HG03558 (cell line): ENCODE results near the gene SV2C.
"Not testable (repeated sequence)": the region's sequence is repeated elsewhere in the genome, so short reads cannot be mapped to it uniquely, and the experiment has no call there.

Source experiments
- ATAC-seq: cut with Tn5 transposase; IDR thresholded peaks from one replicate; pipeline ENCODE4 v1.9.1; 2021; ENCODE audit warnings: moderate number of reproducible peaks; ENCODE audit not compliant: unreplicated experiment; ENCODE audit errors: extremely low read depth

The SV2C gene

GRCh38 chr5:76289692-76290091, 206.5 kb downstream of the SV2C start:
- no peak for ATAC-seq

GRCh38 chr5:76290321-76290757, 207.2 kb downstream of the SV2C start:
- no peak for ATAC-seq

- no peak for ATAC-seq
Observed at GRCh38 chr5:76291305-76292077, 208.3 kb downstream of the SV2C start.

- peak; percentile 53 for ATAC-seq
Observed at GRCh38 chr5:76292620-76293322, 209.6 kb downstream of the SV2C start.

- ATAC-seq: no peak
Observed at GRCh38 chr5:76294573-76294972, 211.4 kb downstream of the SV2C start.

- no peak for ATAC-seq
Observed at GRCh38 chr5:76298852-76299251, 215.7 kb downstream of the SV2C start.

- ATAC-seq: no peak
Observed at GRCh38 chr5:76299592-76299991, 216.4 kb downstream of the SV2C start.

GRCh38 chr5:76301932-76302331, 218.7 kb downstream of the SV2C start:
- ATAC-seq: not testable (repeated sequence)

- ATAC-seq: not testable (repeated sequence)
Observed at GRCh38 chr5:76302661-76303060, 219.5 kb downstream of the SV2C start.

- no peak for ATAC-seq
Observed at GRCh38 chr5:76303921-76304320, 220.7 kb downstream of the SV2C start.

DNA sequence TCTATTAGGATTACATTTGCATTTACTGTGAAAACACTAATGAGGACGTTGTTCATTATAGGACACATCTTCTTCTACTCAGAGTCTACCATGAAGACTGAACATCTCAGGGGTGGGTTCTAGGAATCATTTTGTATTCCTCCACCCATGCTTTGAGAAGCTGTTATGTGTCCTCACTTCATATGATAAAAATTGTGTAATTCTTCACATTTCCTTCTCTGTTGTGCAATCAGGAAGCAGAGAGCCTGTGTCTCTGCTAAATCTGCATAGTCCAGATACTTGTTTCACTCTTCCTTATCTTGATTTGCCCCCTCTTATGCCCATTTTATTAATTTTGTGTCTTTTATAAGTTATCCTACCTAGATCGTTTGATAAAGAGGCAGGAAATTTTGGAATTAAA, 222.1 kb downstream of the SV2C start:
- no peak for ATAC-seq

DNA sequence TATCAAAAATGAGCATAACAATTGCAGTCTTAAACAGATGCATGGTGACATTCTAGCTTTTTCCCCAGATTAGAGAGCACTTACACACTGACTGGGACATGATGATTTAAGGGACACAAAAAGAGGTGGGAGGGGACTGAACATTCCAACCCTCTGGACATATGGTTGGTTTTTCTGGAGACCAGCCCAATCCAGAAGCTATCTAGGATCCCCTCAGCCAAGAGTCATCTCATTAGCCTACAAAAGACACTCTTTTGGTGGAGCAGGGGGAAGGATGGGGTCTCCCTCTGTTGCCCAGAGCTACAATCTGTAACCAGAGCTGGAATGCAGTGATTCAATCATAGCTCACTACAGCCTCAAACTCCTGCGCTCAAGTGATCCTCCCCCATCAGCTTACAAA, 222.6 kb downstream of the SV2C start:
- no peak for ATAC-seq

DNA sequence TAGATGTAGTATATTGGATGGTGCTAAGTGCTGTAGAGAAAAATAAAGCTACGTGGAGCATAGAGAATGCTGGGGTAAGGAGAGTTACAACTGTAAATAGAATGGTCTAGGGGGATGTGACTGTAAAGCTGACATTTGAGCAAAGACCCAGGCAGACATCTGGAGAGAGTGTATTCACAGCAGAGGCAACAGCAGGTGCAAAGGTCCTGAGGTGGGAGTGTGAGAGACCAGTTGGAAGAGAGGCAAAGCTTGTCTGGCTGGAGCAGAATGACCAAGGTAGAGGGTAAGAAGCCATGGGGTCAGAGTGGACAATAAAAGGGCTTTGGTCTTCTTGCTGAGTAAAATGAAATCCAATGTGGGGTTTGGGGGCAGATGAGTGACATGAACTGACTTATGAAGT, 227.0 kb downstream of the SV2C start:
- no peak for ATAC-seq

- no peak for ATAC-seq
Observed at GRCh38 chr5:76312783-76313182, 229.6 kb downstream of the SV2C start.

DNA sequence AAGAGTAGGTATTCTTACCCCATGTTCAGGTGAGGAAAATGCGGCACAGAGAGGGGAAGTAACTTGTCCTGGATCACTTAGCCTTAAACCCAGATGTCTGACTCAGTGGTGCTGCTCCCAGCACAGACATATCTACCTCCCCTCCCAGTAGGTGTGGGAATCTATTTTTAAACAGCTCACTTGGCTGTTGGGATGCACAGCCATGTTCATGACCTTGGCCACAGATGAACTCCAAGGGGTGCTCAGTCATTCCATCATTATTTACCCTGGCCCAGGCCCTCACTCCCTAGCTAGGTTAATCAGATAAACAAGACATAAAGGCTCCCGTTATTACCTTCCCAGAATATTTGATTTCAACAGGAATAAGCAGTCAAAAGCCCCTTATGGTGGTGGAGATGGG, 231.5 kb downstream of the SV2C start:
- no peak for ATAC-seq

DNA sequence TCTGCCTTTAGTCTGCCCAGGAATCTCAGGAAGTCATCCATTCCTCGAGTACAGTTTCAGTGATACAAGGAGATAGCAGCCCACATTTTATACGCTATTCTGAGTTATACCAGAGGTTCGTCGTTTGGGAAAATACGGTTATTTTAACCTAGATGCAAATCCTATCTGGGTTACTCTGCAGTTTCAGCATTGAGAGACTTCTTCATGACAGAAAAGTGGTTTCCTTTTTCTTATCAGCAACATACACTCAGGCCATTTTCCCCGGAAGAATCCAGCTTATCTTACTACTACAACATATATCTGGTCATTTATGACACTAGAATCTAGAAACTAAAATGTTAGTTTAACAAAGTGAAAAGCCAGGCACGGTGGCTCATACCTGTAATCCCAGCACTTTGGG, 236.5 kb downstream of the SV2C start:
- ATAC-seq: no peak

GRCh38 chr5:76323494-76323893, 240.3 kb downstream of the SV2C start:
- ATAC-seq: not testable (repeated sequence)

DNA sequence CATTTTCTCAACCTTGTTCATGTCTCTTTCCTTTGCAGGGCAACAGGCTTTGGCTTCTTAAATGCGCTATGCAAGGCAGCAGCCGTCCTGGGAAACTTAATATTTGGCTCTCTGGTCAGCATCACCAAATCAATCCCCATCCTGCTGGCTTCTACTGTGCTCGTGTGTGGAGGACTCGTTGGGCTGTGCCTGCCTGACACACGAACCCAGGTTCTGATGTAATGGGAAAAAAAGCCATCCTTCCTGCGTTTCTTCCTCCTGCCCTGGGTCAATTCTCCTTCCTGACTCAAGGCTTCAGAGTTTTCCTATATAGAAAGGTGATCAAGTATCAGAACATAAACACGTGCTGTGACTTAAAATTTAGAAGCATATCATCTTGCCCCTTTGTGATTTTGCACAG, 242.1 kb downstream of the SV2C start:
- no peak for ATAC-seq

DNA sequence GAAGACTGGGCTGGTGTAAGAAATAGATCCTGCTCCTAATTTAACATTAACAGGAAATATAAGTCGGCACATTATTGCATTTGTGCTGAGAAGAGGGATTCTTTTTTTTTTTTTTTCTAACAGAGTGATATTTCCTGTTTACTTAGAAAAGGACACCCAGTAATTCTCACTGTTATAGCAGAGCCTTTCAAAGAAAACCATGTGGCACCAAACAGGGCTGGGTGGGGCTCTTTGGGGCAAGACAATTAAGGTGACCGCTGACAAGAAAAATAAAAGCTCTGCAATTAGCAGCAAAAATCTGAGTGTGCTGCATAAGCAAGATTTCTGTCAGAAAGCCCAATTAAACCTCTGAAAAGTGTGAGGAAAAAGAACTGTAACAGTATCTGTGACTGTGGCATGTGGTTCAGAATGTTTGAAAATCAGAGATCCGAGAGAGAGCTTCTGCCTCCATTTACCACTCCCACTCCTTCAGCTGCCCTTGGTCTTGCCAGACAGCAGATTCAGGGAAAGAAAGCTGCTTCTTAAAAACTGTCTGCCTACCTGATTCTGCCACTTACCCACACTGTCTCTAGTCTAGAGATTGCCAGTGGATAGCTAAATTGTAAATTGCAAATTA, 242.8 kb downstream of the SV2C start:
- no peak for ATAC-seq

DNA sequence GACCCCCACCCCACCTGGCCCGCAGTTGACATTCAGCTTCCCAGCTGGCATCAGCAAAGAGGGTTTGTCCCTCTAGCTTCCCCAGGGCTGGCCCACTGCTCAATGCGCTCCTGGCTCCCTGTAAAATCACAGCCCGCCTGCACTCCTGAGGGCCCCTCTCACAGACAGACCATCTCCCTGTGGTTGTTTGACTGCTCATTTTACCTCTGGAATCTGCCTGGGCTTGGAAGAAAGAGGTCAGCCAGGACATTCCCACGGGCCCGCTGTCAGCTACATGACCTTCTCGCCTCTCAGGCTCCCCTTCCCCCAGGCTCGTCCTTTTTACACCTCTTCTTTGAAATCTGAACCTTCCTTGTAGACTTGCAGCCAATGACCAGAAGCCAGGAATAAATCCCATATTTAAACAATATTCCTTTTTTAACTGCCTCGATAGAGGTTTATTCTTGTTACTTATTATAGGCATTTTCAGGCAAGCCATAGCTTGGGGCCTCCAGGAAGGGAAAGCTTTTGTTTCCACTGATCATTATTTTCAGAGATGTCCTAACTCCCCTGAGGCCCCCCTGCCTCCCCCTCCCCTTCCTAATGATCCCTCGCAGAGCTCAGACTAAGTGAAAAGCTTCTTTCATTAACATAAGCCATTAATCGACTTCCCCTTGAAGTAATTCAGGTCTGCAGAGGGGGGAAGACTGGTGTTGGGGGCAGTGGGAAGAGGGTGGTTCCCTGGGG, 243.6 kb downstream of the SV2C start:
- ATAC-seq: no peak

DNA sequence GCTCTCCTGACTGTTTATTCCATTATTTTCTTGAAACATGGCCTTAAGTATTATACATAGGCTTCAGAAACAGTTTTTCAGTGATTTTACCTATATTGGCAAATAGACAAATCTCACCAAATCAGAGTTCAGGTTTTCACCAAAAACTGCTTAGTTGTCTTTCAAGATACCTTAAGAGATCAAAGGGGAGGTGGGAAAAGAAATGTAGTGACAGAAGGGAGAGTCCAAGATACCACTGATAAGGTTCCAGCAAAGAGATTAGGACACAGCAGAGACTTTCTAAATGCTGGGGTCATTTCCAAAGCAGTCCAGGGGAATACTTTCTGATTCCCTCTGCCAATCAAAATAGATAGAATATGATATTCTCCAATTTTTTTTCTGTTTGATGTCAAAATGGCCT, 246.2 kb downstream of the SV2C start:
- no peak for ATAC-seq
